Measurements from ENCODE around the gene ITGAE.
"Not testable (repeated sequence)": the region's sequence is repeated elsewhere in the genome, so short reads cannot be mapped to it uniquely, and the experiment has no call there.

Gene ITGAE

GRCh38 chr17:3792481-3792880, 8.5 kb downstream of the ITGAE start:
- Histone ChIP-seq H3K79me2 (no peaks in the 10 kb centered on the region), H3K36me3 (ENCODE audit: control insufficient read depth, insufficient read depth, low read length) (no peaks in the 10 kb centered on the region), H3K4me3 (ENCODE audit: low read depth, low read length) (no peak overlapping the region), H3K27me3 (ENCODE audit: control insufficient read depth, insufficient read depth, low read length) (no peaks in the 10 kb centered on the region), H3K9me3 (ENCODE audit: control insufficient read depth, low read length) (no peaks in the 10 kb centered on the region), H2AFZ (no peak overlapping the region), H3K4me1 (no peaks in the 10 kb centered on the region), H3K9ac (no peak overlapping the region), H3K27ac (no peak overlapping the region), H3K4me2 (ENCODE audit: low read length) (no peak overlapping the region)
- TF ChIP-seq CTCF (IDR thresholded peaks at IDR 0.05): no peak

GRCh38 chr17:3788200-3788599, 12.8 kb downstream of the ITGAE start:
- TF ChIP-seq CTCF (IDR thresholded peaks at IDR 0.05): no peak
- Histone ChIP-seq H3K27ac (no peak overlapping the region), H3K79me2 (no peaks in the 10 kb centered on the region), H3K9me3 (ENCODE audit: control insufficient read depth, low read length) (no peaks in the 10 kb centered on the region), H3K4me1 (no peaks in the 10 kb centered on the region), H2AFZ (no peak overlapping the region), H3K4me2 (ENCODE audit: low read length) (no peak overlapping the region), H3K4me3 (ENCODE audit: low read depth, low read length) (no peak overlapping the region), H3K36me3 (ENCODE audit: control insufficient read depth, insufficient read depth, low read length) (no peaks in the 10 kb centered on the region), H3K9ac (no peak overlapping the region), H3K27me3 (ENCODE audit: control insufficient read depth, insufficient read depth, low read length) (no peaks in the 10 kb centered on the region)

GRCh38 chr17:3785323-3785722, 15.7 kb downstream of the ITGAE start:
- not testable (repeated sequence) for H3K79me2 ChIP-seq; H3K9ac ChIP-seq; H3K4me2 ChIP-seq (ENCODE audit: low read length); H3K4me1 ChIP-seq; H2AFZ ChIP-seq; H3K9me3 ChIP-seq (ENCODE audit: control insufficient read depth, low read length); H3K4me3 ChIP-seq (ENCODE audit: low read depth, low read length); H3K27ac ChIP-seq; H3K36me3 ChIP-seq (ENCODE audit: control insufficient read depth, insufficient read depth, low read length); H3K27me3 ChIP-seq (ENCODE audit: control insufficient read depth, insufficient read depth, low read length)

- TF ChIP-seq CTCF (IDR thresholded peaks at IDR 0.05): no peak
- no peaks in the 10 kb centered on the region for H3K79me2 ChIP-seq
- no peaks in the 10 kb centered on the region for H3K36me3 ChIP-seq (ENCODE audit: control insufficient read depth, insufficient read depth, low read length)
These were observed 18.2 kb downstream of the ITGAE start for GRCh38 chr17:3782751-3783150.

GRCh38 chr17:3780986-3781385, 20.0 kb downstream of the ITGAE start:
- Histone ChIP-seq H3K4me1 (no peaks in the 10 kb centered on the region), H3K4me3 (ENCODE audit: low read depth, low read length) (no peak overlapping the region), H3K4me2 (ENCODE audit: low read length) (no peak overlapping the region), H3K9ac (no peak overlapping the region), H3K27me3 (ENCODE audit: control insufficient read depth, insufficient read depth, low read length) (no peaks in the 10 kb centered on the region), H3K9me3 (ENCODE audit: control insufficient read depth, low read length) (no peaks in the 10 kb centered on the region), H3K79me2 (no peaks in the 10 kb centered on the region), H3K27ac (no peak overlapping the region), H2AFZ (no peak overlapping the region), H3K36me3 (ENCODE audit: control insufficient read depth, insufficient read depth, low read length) (no peaks in the 10 kb centered on the region)
- no peak for TF ChIP-seq CTCF (IDR thresholded peaks at IDR 0.05)

More at GRCh38 chr17:3782751-3783150, 18.2 kb downstream of the ITGAE start:
- no peaks in the 10 kb centered on the region for H3K4me1 ChIP-seq
- no peak overlapping the region for H2AFZ ChIP-seq
- H3K9ac ChIP-seq: no peak overlapping the region
- H3K9me3 ChIP-seq (ENCODE audit: control insufficient read depth, low read length): no peaks in the 10 kb centered on the region
- no peak overlapping the region for H3K27ac ChIP-seq
- H3K27me3 ChIP-seq (ENCODE audit: control insufficient read depth, insufficient read depth, low read length): no peaks in the 10 kb centered on the region
- no peak overlapping the region for H3K4me2 ChIP-seq (ENCODE audit: low read length)
- H3K4me3 ChIP-seq (ENCODE audit: low read depth, low read length): no peak overlapping the region
